ENCODE results near the gene RAPGEFL1.
"Not testable (repeated sequence)": the region's sequence is repeated elsewhere in the genome, so short reads cannot be mapped to it uniquely, and the experiment has no call there.

Gene RAPGEFL1

DNA sequence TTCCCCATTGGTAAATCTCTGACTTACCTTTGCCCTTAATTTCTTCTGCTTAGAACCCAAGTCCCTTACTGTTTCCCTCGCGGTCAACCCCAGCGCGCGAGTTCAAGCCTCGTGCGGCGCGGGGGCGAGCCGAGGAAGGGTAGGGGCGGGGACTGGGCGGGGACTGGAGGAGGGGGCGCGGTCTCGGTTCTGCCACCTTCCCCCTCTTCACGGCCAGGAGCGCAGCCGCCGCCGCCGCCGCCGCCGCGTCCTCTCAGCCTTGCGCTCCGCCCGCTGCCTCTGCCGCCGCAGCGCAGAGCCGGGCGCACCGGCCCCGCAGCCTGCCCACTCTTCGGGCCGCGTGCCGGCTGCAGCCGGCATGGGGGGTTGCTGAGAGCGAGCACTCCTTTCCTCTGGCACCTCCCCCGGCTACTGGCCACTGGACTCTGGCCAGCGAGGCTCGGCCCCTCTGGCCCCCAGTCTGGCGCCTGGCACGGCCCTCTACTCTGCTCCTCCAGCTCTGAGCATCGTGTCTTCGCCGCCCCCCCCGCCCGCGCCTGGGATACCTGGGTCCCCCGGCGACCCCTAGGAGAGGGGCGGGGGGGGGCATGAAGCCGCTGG lies at the start of gene RAPGEFL1:
TSS of gene RAPGEFL1 (plus strand) at position 196 of the 600 bp plus-strand sequence. CDS start at position 588, 392 bp downstream.
- H3K4me3 ChIP-seq (ENCODE audit: low read depth, low read length): peak within 1 kb of the TSS; percentile 47
- TF ChIP-seq, protein P1, sequence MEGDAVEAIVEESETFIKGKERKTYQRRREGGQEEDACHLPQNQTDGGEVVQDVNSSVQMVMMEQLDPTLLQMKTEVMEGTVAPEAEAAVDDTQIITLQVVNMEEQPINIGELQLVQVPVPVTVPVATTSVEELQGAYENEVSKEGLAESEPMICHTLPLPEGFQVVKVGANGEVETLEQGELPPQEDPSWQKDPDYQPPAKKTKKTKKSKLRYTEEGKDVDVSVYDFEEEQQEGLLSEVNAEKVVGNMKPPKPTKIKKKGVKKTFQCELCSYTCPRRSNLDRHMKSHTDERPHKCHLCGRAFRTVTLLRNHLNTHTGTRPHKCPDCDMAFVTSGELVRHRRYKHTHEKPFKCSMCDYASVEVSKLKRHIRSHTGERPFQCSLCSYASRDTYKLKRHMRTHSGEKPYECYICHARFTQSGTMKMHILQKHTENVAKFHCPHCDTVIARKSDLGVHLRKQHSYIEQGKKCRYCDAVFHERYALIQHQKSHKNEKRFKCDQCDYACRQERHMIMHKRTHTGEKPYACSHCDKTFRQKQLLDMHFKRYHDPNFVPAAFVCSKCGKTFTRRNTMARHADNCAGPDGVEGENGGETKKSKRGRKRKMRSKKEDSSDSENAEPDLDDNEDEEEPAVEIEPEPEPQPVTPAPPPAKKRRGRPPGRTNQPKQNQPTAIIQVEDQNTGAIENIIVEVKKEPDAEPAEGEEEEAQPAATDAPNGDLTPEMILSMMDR (IDR thresholded peaks at IDR 0.05; ENCODE audit: low read depth, low read length, missing control alignments): no peak
- DNase-seq (ENCODE audit: low read depth): no peak

- TF ChIP-seq, protein P1 (IDR thresholded peaks at IDR 0.05; ENCODE audit: low read depth, low read length, missing control alignments): no peak
- no peak for DNase-seq (ENCODE audit: low read depth)
- no peak overlapping the region for H3K4me3 ChIP-seq (ENCODE audit: low read depth, low read length)
These were observed 47.8 kb upstream of the RAPGEFL1 start for GRCh38 chr17:40129498-40129897.

DNA sequence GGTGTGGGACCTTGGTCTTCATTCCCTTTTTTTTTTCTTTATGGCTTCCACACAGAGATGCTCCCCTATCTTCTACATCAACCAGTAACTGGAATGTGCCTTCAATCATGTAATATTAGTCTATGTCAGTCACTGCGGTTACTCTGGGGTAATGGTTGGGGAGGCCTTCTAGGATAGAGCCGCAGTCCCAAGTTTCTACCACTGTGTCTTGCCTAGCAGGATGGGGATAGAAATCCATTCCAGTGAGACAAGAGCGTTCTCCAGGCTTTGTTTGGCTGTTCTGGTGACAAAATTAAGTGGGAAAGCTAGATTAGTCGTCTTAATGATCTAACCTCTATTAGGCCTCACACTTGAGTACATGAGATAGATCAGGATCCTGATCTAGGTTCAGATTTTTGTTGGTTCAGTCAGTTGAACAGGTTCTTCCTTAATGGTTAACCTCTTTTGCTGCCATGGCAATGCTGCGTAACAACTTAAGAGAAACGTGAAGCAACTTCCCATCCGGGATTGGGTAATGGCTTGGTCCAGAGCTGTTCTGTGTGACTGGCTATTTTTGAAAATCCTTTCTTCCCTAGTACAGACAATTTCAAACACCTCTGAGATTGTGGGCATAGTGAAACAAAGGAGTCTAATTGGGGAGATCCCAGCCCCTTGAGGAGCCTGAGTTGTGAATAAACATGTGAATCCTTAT lies 46.8 kb upstream of the RAPGEFL1 start:
- TF ChIP-seq, protein P1 (IDR thresholded peaks at IDR 0.05; ENCODE audit: low read depth, low read length, missing control alignments): no peak
- DNase-seq (ENCODE audit: low read depth): no peak
- no peak overlapping the region for H3K4me3 ChIP-seq (ENCODE audit: low read depth, low read length)

DNA sequence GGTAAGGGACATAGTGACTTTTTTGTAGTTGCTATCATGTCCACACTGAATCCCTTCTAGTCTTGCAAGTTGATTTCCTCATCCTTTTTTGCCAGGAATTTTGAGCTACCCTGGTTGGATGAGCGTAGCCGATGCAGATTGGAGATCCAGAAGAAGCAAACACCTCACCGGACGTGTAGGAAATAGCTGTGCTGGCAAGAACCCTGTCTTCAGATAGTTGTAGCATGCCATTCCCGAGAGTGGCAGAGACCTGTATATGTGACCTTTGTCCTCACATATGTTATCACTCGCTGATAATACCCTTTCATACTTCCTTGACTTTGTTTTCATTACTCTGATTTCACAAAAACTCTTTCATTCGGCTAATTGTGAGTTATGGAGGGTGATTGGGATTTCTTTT lies 43.1 kb upstream of the RAPGEFL1 start:
- TF ChIP-seq, protein P1 (IDR thresholded peaks at IDR 0.05; ENCODE audit: low read depth, low read length, missing control alignments): no peak
- DNase-seq (ENCODE audit: low read depth): no peak

GRCh38 chr17:40135817-40136216 lies 41.5 kb upstream of the RAPGEFL1 start:
- no peak overlapping the region for H3K4me3 ChIP-seq (ENCODE audit: low read depth, low read length)
- no peak for DNase-seq (ENCODE audit: low read depth)
- TF ChIP-seq, protein P1 (IDR thresholded peaks at IDR 0.05; ENCODE audit: low read depth, low read length, missing control alignments): no peak

More for the DNA sequence above, 43.1 kb upstream of the RAPGEFL1 start:
- H3K4me3 ChIP-seq (ENCODE audit: low read depth, low read length): no peak overlapping the region

GRCh38 chr17:40139566-40140058 lies 37.7 kb upstream of the RAPGEFL1 start:
- H3K4me3 ChIP-seq (ENCODE audit: low read depth, low read length): peak overlapping the region; percentile 77
- DNase-seq (ENCODE audit: low read depth): peak; percentile 21
- TF ChIP-seq, protein P1 (IDR thresholded peaks at IDR 0.05; ENCODE audit: low read depth, low read length, missing control alignments): no peak

DNA sequence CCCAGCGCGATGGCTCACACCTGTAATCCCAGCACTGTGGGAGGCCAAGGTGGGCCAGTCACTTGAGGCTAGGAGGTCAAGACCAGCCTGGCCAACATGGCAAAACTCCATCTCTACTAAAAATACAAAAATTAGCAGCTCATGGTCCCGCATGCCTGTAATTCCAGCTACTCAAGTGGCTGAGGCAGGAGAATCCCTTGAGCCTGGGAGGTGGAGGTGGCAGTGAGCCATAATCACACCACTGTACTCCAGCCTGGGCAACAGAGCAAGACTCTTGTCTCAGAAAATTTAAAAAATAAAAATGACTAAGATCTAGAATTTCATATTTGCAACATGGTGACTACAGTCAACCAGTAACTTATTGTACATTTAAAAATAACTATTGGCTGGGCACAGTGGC lies 34.1 kb upstream of the RAPGEFL1 start:
- not testable (repeated sequence) for DNase-seq (ENCODE audit: low read depth); H3K4me3 ChIP-seq (ENCODE audit: low read depth, low read length)
